IPS-15b (cell line): ENCODE results near the gene ITPA.

Experiments used
- H3K27me3 ChIP-seq: one replicate; pipeline ENCODE4 v1.6.1; 2013; ENCODE audit warnings: low read length; ENCODE audit not compliant: control insufficient read depth, insufficient read depth
- H3K36me3 ChIP-seq: one replicate; pipeline ENCODE4 v1.6.1; 2013; ENCODE audit warnings: low read length; ENCODE audit not compliant: control insufficient read depth, insufficient read depth
- H3K4me1 ChIP-seq: one replicate; pipeline ENCODE4 v1.6.1; 2013; ENCODE audit warnings: mild to moderate bottlenecking, low read length; ENCODE audit not compliant: control insufficient read depth, insufficient read depth
- H3K4me3 ChIP-seq: one replicate; pipeline ENCODE4 v1.5.1; 2013; ENCODE audit warnings: low read depth, low read length
- H3K9ac ChIP-seq: one replicate; pipeline ENCODE4 v1.6.1; 2013; ENCODE audit warnings: low read depth, mild to moderate bottlenecking, low read length
- H3K9me3 ChIP-seq: one replicate; pipeline ENCODE4 v1.6.1; 2013; ENCODE audit warnings: mild to moderate bottlenecking, low read length; ENCODE audit not compliant: control insufficient read depth, insufficient read depth

The ITPA gene

GRCh38 chr20:3237011-3237957 is 28.0 kb downstream of the ITPA start:
- no peaks in the 10 kb centered on the region for H3K9me3 ChIP-seq
- peaks cover 2% of the 10 kb centered on the region for H3K4me1 ChIP-seq
- no peak overlapping the region for H3K9ac ChIP-seq
- peaks cover 34% of the 10 kb centered on the region for H3K27me3 ChIP-seq
- H3K36me3 ChIP-seq: peaks cover 4% of the 10 kb centered on the region
- peak overlapping the region; percentile 92 for H3K4me3 ChIP-seq

- H3K27me3 ChIP-seq: peaks cover 34% of the 10 kb centered on the region
- peak overlapping the region; percentile 92 for H3K4me3 ChIP-seq
- no peaks in the 10 kb centered on the region for H3K9me3 ChIP-seq
- H3K9ac ChIP-seq: no peak overlapping the region
- peaks cover 2% of the 10 kb centered on the region for H3K4me1 ChIP-seq
- H3K36me3 ChIP-seq: peaks cover 2% of the 10 kb centered on the region
These were observed 28.8 kb downstream of the ITPA start for GRCh38 chr20:3237958-3238615.

GRCh38 chr20:3238616-3239025 is 29.3 kb downstream of the ITPA start:
- no peaks in the 10 kb centered on the region for H3K9me3 ChIP-seq
- H3K27me3 ChIP-seq: peaks cover 34% of the 10 kb centered on the region
- peak overlapping the region; percentile 92 for H3K4me3 ChIP-seq
- H3K9ac ChIP-seq: no peak overlapping the region
- peaks cover 2% of the 10 kb centered on the region for H3K4me1 ChIP-seq
- H3K36me3 ChIP-seq: peaks cover 2% of the 10 kb centered on the region

- Histone ChIP-seq H3K27me3 (peaks cover 34% of the 10 kb centered on the region), H3K4me1 (peaks cover 2% of the 10 kb centered on the region), H3K9ac (peak within 1 kb of the TSS; percentile 65), H3K9me3 (no peaks in the 10 kb centered on the region), H3K4me3 (peak within 1 kb of the TSS; percentile 92), H3K36me3 (peaks cover 2% of the 10 kb centered on the region)
These were observed 29.9 kb downstream of the ITPA start, which contains the start of gene SLC4A11 for GRCh38 chr20:3239026-3239866. Gene SLC4A11, minus strand, starts transcription at chr20:3239190. Its CDS starts 53 bp downstream, at chr20:3239137.

- Histone ChIP-seq H3K9me3 (no peaks in the 10 kb centered on the region), H3K9ac (peak overlapping the region; percentile 65), H3K4me3 (peak overlapping the region; percentile 92), H3K27me3 (peaks cover 36% of the 10 kb centered on the region), H3K4me1 (peaks cover 2% of the 10 kb centered on the region), H3K36me3 (peaks cover 2% of the 10 kb centered on the region)
These were observed 30.8 kb downstream of the ITPA start for GRCh38 chr20:3239867-3240775.

GRCh38 chr20:3240776-3241363 is 31.6 kb downstream of the ITPA start:
- Histone ChIP-seq H3K4me3 (peak overlapping the region; percentile 92), H3K36me3 (no peaks in the 10 kb centered on the region), H3K4me1 (peaks cover 2% of the 10 kb centered on the region), H3K9ac (no peak overlapping the region), H3K27me3 (peaks cover 36% of the 10 kb centered on the region), H3K9me3 (no peaks in the 10 kb centered on the region)

- H3K4me1 ChIP-seq: peaks cover 2% of the 10 kb centered on the region
- peaks cover 33% of the 10 kb centered on the region for H3K27me3 ChIP-seq
- H3K4me3 ChIP-seq: no peak overlapping the region
- no peaks in the 10 kb centered on the region for H3K9me3 ChIP-seq
- H3K36me3 ChIP-seq: no peaks in the 10 kb centered on the region
- no peak overlapping the region for H3K9ac ChIP-seq
These were observed 32.9 kb downstream of the ITPA start for GRCh38 chr20:3242172-3242692.

- no peaks in the 10 kb centered on the region for H3K36me3 ChIP-seq
- H3K4me3 ChIP-seq: no peak overlapping the region
- peaks cover 38% of the 10 kb centered on the region for H3K27me3 ChIP-seq
- no peaks in the 10 kb centered on the region for H3K9me3 ChIP-seq
- peaks cover 2% of the 10 kb centered on the region for H3K4me1 ChIP-seq
- H3K9ac ChIP-seq: no peak overlapping the region
These were observed 34.5 kb downstream of the ITPA start for GRCh38 chr20:3243718-3244358.

- H3K4me1 ChIP-seq: peaks cover 2% of the 10 kb centered on the region
- no peak overlapping the region for H3K9ac ChIP-seq
- no peaks in the 10 kb centered on the region for H3K9me3 ChIP-seq
- peaks cover 43% of the 10 kb centered on the region for H3K27me3 ChIP-seq
- no peaks in the 10 kb centered on the region for H3K36me3 ChIP-seq
- H3K4me3 ChIP-seq: no peak overlapping the region
These were observed 35.3 kb downstream of the ITPA start for GRCh38 chr20:3244613-3245012.

- Histone ChIP-seq H3K36me3 (no peaks in the 10 kb centered on the region), H3K27me3 (peaks cover 41% of the 10 kb centered on the region), H3K9me3 (no peaks in the 10 kb centered on the region), H3K9ac (no peak overlapping the region), H3K4me3 (no peak overlapping the region), H3K4me1 (peaks cover 2% of the 10 kb centered on the region)
These were observed 35.9 kb downstream of the ITPA start for GRCh38 chr20:3245156-3245555.
